ENCODE results near the gene XYLT2. TPM values are rescaled to one million over a fixed set of nuclear protein-coding genes. Genes with fewer than 3 reads are reported as not detected.
"Not testable (repeated sequence)": the region's sequence is repeated elsewhere in the genome, so short reads cannot be mapped to it uniquely, and the experiment has no call there.

Gene XYLT2
- total RNA-seq, 1 experiment from 2014 or later, result 15.6 TPM

- DNase-seq (ENCODE audit: low read depth), result no peak
Observed at GRCh38 chr17:50389534-50389933, 43.6 kb downstream of the XYLT2 start.

GRCh38 chr17:50392621-50393020 lies 46.7 kb downstream of the XYLT2 start:
- DNase-seq (ENCODE audit: low read depth), result no peak

GRCh38 chr17:50393700-50394099 lies 47.8 kb downstream of the XYLT2 start:
- DNase-seq (ENCODE audit: low read depth), result no peak

GRCh38 chr17:50394711-50395110 lies 48.8 kb downstream of the XYLT2 start:
- no peak for DNase-seq (ENCODE audit: low read depth)

GRCh38 chr17:50396261-50397110 lies 50.6 kb downstream of the XYLT2 start:
- DNase-seq (ENCODE audit: low read depth), result peak; percentile 28

GRCh38 chr17:50397111-50397918 lies 51.4 kb downstream of the XYLT2 start, which contains the start of gene LRRC59:
LRRC59 (minus strand) TSS chr17:50397523; CDS start chr17:50397317, 206 bp downstream.
- DNase-seq (ENCODE audit: low read depth), result peak; percentile 89

- DNase-seq (ENCODE audit: low read depth), result no peak
Observed at GRCh38 chr17:50397919-50398285, 52.0 kb downstream of the XYLT2 start.

GRCh38 chr17:50398672-50399071 lies 52.7 kb downstream of the XYLT2 start:
- DNase-seq (ENCODE audit: low read depth), result not testable (repeated sequence)

GRCh38 chr17:50399591-50399990 lies 53.7 kb downstream of the XYLT2 start:
- not testable (repeated sequence) for DNase-seq (ENCODE audit: low read depth)

- DNase-seq (ENCODE audit: low read depth), result not testable (repeated sequence)
Observed at GRCh38 chr17:50405351-50405750, 59.4 kb downstream of the XYLT2 start.

GRCh38 chr17:50406578-50406977 lies 60.7 kb downstream of the XYLT2 start:
- DNase-seq (ENCODE audit: low read depth), result no peak

- no peak for DNase-seq (ENCODE audit: low read depth)
Observed at GRCh38 chr17:50407921-50408320, 62.0 kb downstream of the XYLT2 start.

Other genes starting within 250 kb of the XYLT2 start
- 1.7 and 2.6 TPM in 2 replicates for gene SAMD14, start 216.0 kb upstream of the XYLT2 start, total RNA-seq (2014; rRNA removed; shearing (Covaris generic))
- gene PPP1R9B, start 195.4 kb upstream of the XYLT2 start, total RNA-seq (2014; rRNA removed; shearing (Covaris generic)), result 28.8 and 36.3 TPM in 2 replicates
- 0.51 and 1.3 TPM in 2 replicates for gene SGCA, start 180.1 kb upstream of the XYLT2 start, total RNA-seq (2014; rRNA removed; shearing (Covaris generic))
- gene COL1A1, start 144.5 kb upstream of the XYLT2 start, total RNA-seq (2014; rRNA removed; shearing (Covaris generic)), result 288 and 336 TPM in 2 replicates
- 1.7 and 6.7 TPM in 2 replicates for gene TMEM92, start 71.7 kb upstream of the XYLT2 start, total RNA-seq (2014; rRNA removed; shearing (Covaris generic))
- gene MRPL27, start 27.1 kb downstream of the XYLT2 start, total RNA-seq (2014; rRNA removed; shearing (Covaris generic)), result 81.0 and 97.9 TPM in 2 replicates
- 9.2 and 15.4 TPM in 2 replicates for gene EME1, start 27.1 kb downstream of the XYLT2 start, total RNA-seq (2014; rRNA removed; shearing (Covaris generic))
- gene LRRC59, start 51.4 kb downstream of the XYLT2 start, total RNA-seq (2014; rRNA removed; shearing (Covaris generic)), result 151 and 155 TPM in 2 replicates
- 8.2 and 19.3 TPM in 2 replicates for gene ACSF2, start 80.1 kb downstream of the XYLT2 start, total RNA-seq (2014; rRNA removed; shearing (Covaris generic))
- not detected in 2 replicates for gene CHAD, start 122.8 kb downstream of the XYLT2 start, total RNA-seq (2014; rRNA removed; shearing (Covaris generic))
- 18.7 and 33.5 TPM in 2 replicates for gene RSAD1, start 132.7 kb downstream of the XYLT2 start, total RNA-seq (2014; rRNA removed; shearing (Covaris generic))
- gene MYCBPAP, start 162.3 kb downstream of the XYLT2 start, total RNA-seq (2014; rRNA removed; shearing (Covaris generic)), result 1.5 TPM in 1 of 2 replicates, not detected in the other
- gene EPN3, start 186.6 kb downstream of the XYLT2 start, total RNA-seq (2014; rRNA removed; shearing (Covaris generic)), result not detected in 2 replicates
- gene SPATA20, start 201.0 kb downstream of the XYLT2 start, total RNA-seq (2014; rRNA removed; shearing (Covaris generic)), result 16.4 and 40.1 TPM in 2 replicates
- 0.15 and 0.23 TPM in 2 replicates for gene CACNA1G, start 214.6 kb downstream of the XYLT2 start, total RNA-seq (2014; rRNA removed; shearing (Covaris generic))